22Rv1 (cell line): ENCODE data around the gene MEGF11.

ENCODE experiments used
- CTCF ChIP-seq: fragments of 450-650 bp; IDR thresholded peaks from 2 replicates; pipeline ENCODE4 v1.5.1; 2017; ENCODE audit warnings: mild to moderate bottlenecking
- ZFX ChIP-seq: fragments of 450-650 bp; IDR thresholded peaks from 2 replicates; pipeline ENCODE4 v1.6.1; 2017; ENCODE audit warnings: antibody characterized with exemption, borderline replicate concordance

- TF ChIP-seq CTCF (no peak), ZFX (no peak)
Measured at GRCh38 chr15:66049353-66049752, 204.2 kb downstream of the MEGF11 start.
